Kidney (tissue), 14 donors: Measurements from ENCODE around the gene HOTAIR. TPM values are rescaled to one million over a fixed set of nuclear protein-coding genes. Genes with fewer than 3 reads are reported as not detected.
A peak's percentile ranks its signal among the peaks of the same experiment; 100 is the strongest.

Experiments used
- DNase-seq, 5 donors: peaks; one replicate each; pipeline ENCODE4 v3.0.0-alpha.2; 2013 to 2020
- FAIRE-seq: peaks from 2 replicates; lab custom pipeline; 2012; peaks lifted over from hg19 to GRCh38; lab: Jason Lieb, UNC
- H3K27ac ChIP-seq, 2 donors: one replicate each; pipeline ENCODE4 v1.7.0; 2013; ENCODE audit warnings: low read depth in 2 of 2, low read length in 2 of 2, inconsistent platforms in 1 of 2
- H3K27me3 ChIP-seq: one replicate; pipeline ENCODE4 v1.7.1; 2013; ENCODE audit warnings: low read length, inconsistent platforms; ENCODE audit not compliant: control insufficient read depth, insufficient read depth
- H3K36me3 ChIP-seq, 3 donors: one replicate each; pipeline versions ENCODE4 v1.7.0 to v1.7.1; 2013; ENCODE audit warnings: low read length in 3 of 3, control low read depth in 1 of 3, inconsistent platforms in 1 of 3; ENCODE audit not compliant: insufficient read depth in 3 of 3, control insufficient read depth in 2 of 3
- H3K4me1 ChIP-seq, 3 donors: one replicate each; pipeline versions ENCODE4 v1.7.0 to v1.7.1; 2013; ENCODE audit warnings: low read length in 3 of 3, inconsistent platforms in 1 of 3, low read depth in 1 of 3; ENCODE audit not compliant: control insufficient read depth in 2 of 3, insufficient read depth in 2 of 3
- H3K4me3 ChIP-seq, 3 donors: one replicate each; pipeline versions ENCODE4 v1.7.0 to v1.8.1; 2013; ENCODE audit warnings: low read length in 3 of 3, control low read depth in 1 of 3, inconsistent platforms in 1 of 3
- H3K9ac ChIP-seq, 3 donors: one replicate each; pipeline versions ENCODE4 v1.7.0 to v1.7.1; 2013; ENCODE audit warnings: low read length in 3 of 3, control low read depth in 1 of 3, inconsistent platforms in 1 of 3
- H3K9me3 ChIP-seq, 3 donors: one replicate each; pipeline versions ENCODE4 v1.7.0 to v1.7.1; 2013; ENCODE audit warnings: low read length in 3 of 3, control low read depth in 1 of 3, inconsistent platforms in 1 of 3; ENCODE audit not compliant: control insufficient read depth in 2 of 3, insufficient read depth in 1 of 3
- intact Hi-C: fragments of 100-400 bp; cut with DNase I; formaldehyde crosslinking; loops from one replicate; pipeline ENCODE4 v1.11.1; 2022
- polyA plus RNA-seq: library from polyadenylated mRNA; stranded (reverse); fragments of 350-450 nt; fragmentation: Illumina TruSeq; extraction: RNeasy Lipid Tissue Mini Kit (QIAGEN cat#74804); gene quantifications from one replicate; pipeline ENCODE4 v1.2.3, GENCODE V29; 2014; ENCODE audit warnings: low read depth, low replicate concordance; ENCODE audit not compliant: insufficient read depth
- total RNA-seq: library from RNA; stranded (reverse); fragmentation: NEBNext Ultra II Directional; extraction: Animal tissue kit (Norgen Biotek cat#: 25700); gene quantifications from one replicate; pipeline ENCODE4 v1.2.1, GENCODE V29; 2021
- TF ChIP-seq, protein P1 (sequence below): IDR thresholded peaks from 3 replicates; pipeline ENCODE4 v1.5.1; 2012; ENCODE audit warnings: mild to moderate bottlenecking, moderate library complexity, borderline replicate concordance; ENCODE audit not compliant: insufficient read depth; ENCODE audit errors: extremely low read depth
- donor health status: control.
- donor health status: control.
- donor health status: control.
- donor health status: control.
- donor health status: control.
- donor health status: DM: yes; HTN: yes; CAD: no.
- donor health status: Normal renal cell carcinoma (clear cell type).

The HOTAIR gene
- total and polyA plus RNA-seq, 2 donors from 2014 or later = 0.52 to 0.76 TPM

DNA sequence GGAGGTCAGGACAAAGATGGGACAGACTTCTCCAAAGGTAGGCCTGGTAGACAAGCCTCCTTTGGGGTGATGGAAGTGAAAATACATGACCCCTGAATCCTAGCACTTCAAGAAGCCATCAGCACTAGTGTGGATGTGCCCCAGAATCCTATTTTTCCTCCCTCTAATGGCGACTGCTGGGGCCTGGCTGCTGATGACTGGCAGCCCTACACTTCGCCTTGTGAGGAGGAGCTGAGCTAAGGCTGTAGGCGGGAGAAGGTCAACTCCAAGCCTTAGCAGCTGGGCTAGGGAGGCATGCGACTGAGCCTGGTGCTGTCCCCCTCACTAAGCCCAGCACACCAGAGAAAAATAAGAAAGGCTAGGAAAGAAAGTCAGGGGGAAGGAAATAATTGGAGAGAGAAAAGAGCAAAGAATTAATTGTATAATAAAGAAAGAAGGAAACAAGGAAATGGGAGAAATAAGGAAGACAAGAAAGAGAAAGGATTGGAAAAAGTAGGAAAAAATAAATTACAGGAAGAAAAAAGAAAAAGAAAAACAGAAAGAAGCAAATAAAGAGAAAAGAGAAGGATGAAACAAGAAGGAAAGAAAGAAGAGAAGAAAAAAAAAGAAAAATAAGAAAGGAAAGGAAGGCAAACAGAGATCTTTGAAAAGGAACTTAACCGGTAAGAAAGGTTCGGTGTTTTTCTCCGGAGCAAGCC lies 5.5 kb upstream of the HOTAIR start:
- Histone ChIP-seq H3K9me3 (no peaks in the 10 kb centered on the region), H3K27me3 (no peaks in the 10 kb centered on the region), H3K9ac (peak overlapping the region in 2 of 3 donors; percentile 22 to 63), H3K27ac (peak overlapping the region; percentile 61 to 85), H3K36me3 (no peaks in the 10 kb centered on the region), H3K4me1 (peaks cover 0 to 7% (median 7%) of the 10 kb centered on the region in 3 donors), H3K4me3 (peak overlapping the region in 2 of 3 donors; percentile 2 to 58)
- intact Hi-C loops = no loop called here
- TF ChIP-seq, protein P1, sequence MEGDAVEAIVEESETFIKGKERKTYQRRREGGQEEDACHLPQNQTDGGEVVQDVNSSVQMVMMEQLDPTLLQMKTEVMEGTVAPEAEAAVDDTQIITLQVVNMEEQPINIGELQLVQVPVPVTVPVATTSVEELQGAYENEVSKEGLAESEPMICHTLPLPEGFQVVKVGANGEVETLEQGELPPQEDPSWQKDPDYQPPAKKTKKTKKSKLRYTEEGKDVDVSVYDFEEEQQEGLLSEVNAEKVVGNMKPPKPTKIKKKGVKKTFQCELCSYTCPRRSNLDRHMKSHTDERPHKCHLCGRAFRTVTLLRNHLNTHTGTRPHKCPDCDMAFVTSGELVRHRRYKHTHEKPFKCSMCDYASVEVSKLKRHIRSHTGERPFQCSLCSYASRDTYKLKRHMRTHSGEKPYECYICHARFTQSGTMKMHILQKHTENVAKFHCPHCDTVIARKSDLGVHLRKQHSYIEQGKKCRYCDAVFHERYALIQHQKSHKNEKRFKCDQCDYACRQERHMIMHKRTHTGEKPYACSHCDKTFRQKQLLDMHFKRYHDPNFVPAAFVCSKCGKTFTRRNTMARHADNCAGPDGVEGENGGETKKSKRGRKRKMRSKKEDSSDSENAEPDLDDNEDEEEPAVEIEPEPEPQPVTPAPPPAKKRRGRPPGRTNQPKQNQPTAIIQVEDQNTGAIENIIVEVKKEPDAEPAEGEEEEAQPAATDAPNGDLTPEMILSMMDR = no peak
- peak in 4 of 5 donors; percentile 79 to 90 (median 84) for DNase-seq
- no peak for FAIRE-seq

DNA sequence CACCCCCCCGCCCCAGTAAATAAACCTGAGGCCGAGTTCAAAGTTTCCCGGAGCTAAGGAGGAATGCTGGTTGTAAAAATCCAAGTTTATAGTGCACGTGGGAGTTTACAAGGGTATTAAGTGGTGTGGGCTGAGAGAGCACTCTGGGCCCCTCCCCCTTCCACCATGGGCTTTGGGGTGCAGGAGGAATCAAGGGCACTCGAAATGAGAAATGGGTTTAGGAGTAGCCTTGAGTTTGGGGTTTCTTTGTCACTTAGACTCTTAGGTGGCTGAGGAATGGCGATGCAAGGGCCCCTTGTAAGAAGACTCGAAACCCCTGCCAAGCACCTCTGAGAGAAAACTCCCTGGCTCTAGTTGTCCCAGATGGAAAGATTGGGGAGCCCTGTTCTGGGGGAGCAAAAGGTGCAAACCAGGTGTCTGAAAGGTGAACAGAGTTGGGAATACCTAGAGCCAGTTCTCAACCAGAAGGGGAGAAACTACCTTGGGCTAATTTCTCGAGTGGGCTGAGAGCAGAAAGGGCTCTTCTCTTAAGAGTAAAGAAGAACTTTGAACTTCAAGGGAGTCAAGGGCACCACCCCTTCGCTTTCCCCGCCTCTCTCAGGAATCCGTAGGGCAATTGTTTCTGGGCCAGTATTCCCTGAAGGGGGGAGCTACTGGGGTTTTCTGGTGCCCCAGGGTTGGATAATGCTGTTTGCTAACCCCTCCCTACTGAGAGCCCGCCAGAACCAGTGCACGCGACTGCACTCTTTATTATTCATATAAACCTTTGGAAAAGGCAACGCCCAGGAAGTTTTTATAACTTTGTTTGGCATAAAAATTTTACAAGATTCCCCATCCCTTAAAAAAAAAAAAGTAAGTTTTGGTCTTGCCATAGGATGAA lies 4.0 kb upstream of the HOTAIR start:
- H3K4me1 ChIP-seq = peaks cover 0 to 7% (median 5%) of the 10 kb centered on the region in 3 donors
- DNase-seq = peak in 4 of 5 donors; percentile 60 to 87 (median 84)
- TF ChIP-seq, protein P1 = no peak
- FAIRE-seq = no peak
- H3K27ac ChIP-seq = no peak overlapping the region
- intact Hi-C loops = no loop called here
- no peak overlapping the region for H3K4me3 ChIP-seq
- no peaks in the 10 kb centered on the region for H3K27me3 ChIP-seq
- no peak overlapping the region for H3K9ac ChIP-seq
- no peaks in the 10 kb centered on the region for H3K36me3 ChIP-seq
- H3K9me3 ChIP-seq = no peaks in the 10 kb centered on the region

- Histone ChIP-seq H3K9me3 (no peaks in the 10 kb centered on the region), H3K27me3 (peaks cover 4% of the 10 kb centered on the region), H3K36me3 (no peaks in the 10 kb centered on the region), H3K4me1 (peaks cover 0 to 7% (median 5%) of the 10 kb centered on the region in 3 donors), H3K9ac (no peak overlapping the region), H3K4me3 (no peak overlapping the region), H3K27ac (peak overlapping the region in 1 of 2 donors; percentile 47)
- FAIRE-seq = no peak
- intact Hi-C loops = no loop called here
- DNase-seq = peak in 2 of 5 donors; percentile 59 to 68
- TF ChIP-seq, protein P1 = no peak
These were observed 3.1 kb upstream of the HOTAIR start for GRCh38 chr12:53977596-53978445.
